Measurements from ENCODE around the gene LRP1B.

LRP1B gene

GRCh38 chr2:140201572-140201971, 1929.2 kb downstream of the LRP1B start:
- no peak for DNase-seq
- Histone ChIP-seq H2AK5ac (ENCODE audit: low read length) (no peak overlapping the region), H3K4me1 (ENCODE audit: control insufficient read depth, low read depth, low read length) (no peaks in the 10 kb centered on the region), H2BK15ac (replicated peaks; ENCODE audit: low read depth) (no peak overlapping the region), H3K4me2 (ENCODE audit: low read length) (no peak overlapping the region), H3K9ac (ENCODE audit: low read length) (no peak overlapping the region), H3K18ac (ENCODE audit: low read length) (no peak overlapping the region), H3K27ac (ENCODE audit: low read depth, low read length) (no peak overlapping the region), H3K79me1 (ENCODE audit: low read length) (no peaks in the 10 kb centered on the region), H3K56ac (ENCODE audit: low read length) (no peak overlapping the region), H3K4ac (ENCODE audit: low read depth, low read length) (no peak overlapping the region), H3K23ac (ENCODE audit: low read length) (no peak overlapping the region), H2BK120ac (ENCODE audit: low read depth, low read length) (no peak overlapping the region), H3K27me3 (ENCODE audit: insufficient read depth, low read length, poor library complexity) (no peaks in the 10 kb centered on the region), H3K4me3 (ENCODE audit: low read length) (no peak overlapping the region), H4K8ac (ENCODE audit: low read depth, low read length) (no peak overlapping the region), H3K36me3 (ENCODE audit: control insufficient read depth, insufficient read depth, low read length) (no peaks in the 10 kb centered on the region), H2BK5ac (ENCODE audit: low read length) (no peak overlapping the region), H3K79me2 (ENCODE audit: control insufficient read depth, insufficient read depth, low read length) (no peaks in the 10 kb centered on the region), H4K5ac (ENCODE audit: low read length) (no peak overlapping the region)
- WGBS (ENCODE audit: extremely low coverage, insufficient coverage, low lambda C conversion rate) = no CpG with 5 or more reads among the region's 2 CpGs

- H3K4ac ChIP-seq (ENCODE audit: low read depth, low read length) = no peak overlapping the region
- H3K18ac ChIP-seq (ENCODE audit: low read length) = no peak overlapping the region
- no peak overlapping the region for H4K5ac ChIP-seq (ENCODE audit: low read length)
- no peak overlapping the region for H2BK15ac ChIP-seq (replicated peaks; ENCODE audit: low read depth)
- H3K4me2 ChIP-seq (ENCODE audit: low read length) = no peak overlapping the region
- H3K4me3 ChIP-seq (ENCODE audit: low read length) = no peak overlapping the region
- no peaks in the 10 kb centered on the region for H3K36me3 ChIP-seq (ENCODE audit: control insufficient read depth, insufficient read depth, low read length)
- no peak overlapping the region for H4K8ac ChIP-seq (ENCODE audit: low read depth, low read length)
- no peak for DNase-seq
- no peaks in the 10 kb centered on the region for H3K27me3 ChIP-seq (ENCODE audit: insufficient read depth, low read length, poor library complexity)
- no peak overlapping the region for H3K56ac ChIP-seq (ENCODE audit: low read length)
- no peaks in the 10 kb centered on the region for H3K79me1 ChIP-seq (ENCODE audit: low read length)
- H3K4me1 ChIP-seq (ENCODE audit: control insufficient read depth, low read depth, low read length) = no peaks in the 10 kb centered on the region
- no peaks in the 10 kb centered on the region for H3K79me2 ChIP-seq (ENCODE audit: control insufficient read depth, insufficient read depth, low read length)
- no peak overlapping the region for H2BK5ac ChIP-seq (ENCODE audit: low read length)
- no CpG with 5 or more reads among the region's 2 CpGs for WGBS (ENCODE audit: extremely low coverage, insufficient coverage, low lambda C conversion rate)
- H3K9ac ChIP-seq (ENCODE audit: low read length) = no peak overlapping the region
- H2AK5ac ChIP-seq (ENCODE audit: low read length) = no peak overlapping the region
- H3K27ac ChIP-seq (ENCODE audit: low read depth, low read length) = no peak overlapping the region
- H2BK120ac ChIP-seq (ENCODE audit: low read depth, low read length) = no peak overlapping the region
- no peak overlapping the region for H3K23ac ChIP-seq (ENCODE audit: low read length)
These were observed 1930.1 kb downstream of the LRP1B start for GRCh38 chr2:140200764-140201163.

GRCh38 chr2:140200307-140200706, 1930.5 kb downstream of the LRP1B start:
- DNase-seq = no peak
- Histone ChIP-seq H3K79me2 (ENCODE audit: control insufficient read depth, insufficient read depth, low read length) (no peaks in the 10 kb centered on the region), H2BK15ac (replicated peaks; ENCODE audit: low read depth) (no peak overlapping the region), H2BK120ac (ENCODE audit: low read depth, low read length) (no peak overlapping the region), H3K56ac (ENCODE audit: low read length) (no peak overlapping the region), H3K23ac (ENCODE audit: low read length) (no peak overlapping the region), H3K4me1 (ENCODE audit: control insufficient read depth, low read depth, low read length) (no peaks in the 10 kb centered on the region), H3K4me2 (ENCODE audit: low read length) (no peak overlapping the region), H3K9ac (ENCODE audit: low read length) (no peak overlapping the region), H3K4ac (ENCODE audit: low read depth, low read length) (no peak overlapping the region), H4K8ac (ENCODE audit: low read depth, low read length) (no peak overlapping the region), H3K79me1 (ENCODE audit: low read length) (no peaks in the 10 kb centered on the region), H3K27ac (ENCODE audit: low read depth, low read length) (no peak overlapping the region), H4K5ac (ENCODE audit: low read length) (no peak overlapping the region), H3K36me3 (ENCODE audit: control insufficient read depth, insufficient read depth, low read length) (no peaks in the 10 kb centered on the region), H3K18ac (ENCODE audit: low read length) (no peak overlapping the region), H3K27me3 (ENCODE audit: insufficient read depth, low read length, poor library complexity) (no peaks in the 10 kb centered on the region), H2AK5ac (ENCODE audit: low read length) (no peak overlapping the region), H2BK5ac (ENCODE audit: low read length) (no peak overlapping the region), H3K4me3 (ENCODE audit: low read length) (no peak overlapping the region)
- WGBS (ENCODE audit: extremely low coverage, insufficient coverage, low lambda C conversion rate) = no CpG with 5 or more reads among the region's 1 CpG

DNA sequence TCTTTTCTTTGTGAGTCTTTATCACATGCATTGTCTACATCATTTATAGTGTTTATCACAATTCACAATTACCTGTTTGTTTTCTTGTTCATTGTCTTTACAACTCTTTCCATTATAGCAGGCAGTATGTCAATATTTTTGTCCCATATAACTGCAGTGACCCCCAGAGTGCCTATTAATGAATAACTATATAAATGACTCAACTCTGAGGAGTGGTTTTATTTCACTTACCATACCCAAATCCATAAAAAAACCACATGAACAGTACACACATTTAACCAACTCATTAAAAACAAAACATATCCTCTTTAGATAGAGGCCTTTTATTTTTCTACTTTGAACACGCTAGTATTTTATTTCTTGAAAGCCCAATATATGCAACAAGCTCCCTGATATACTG, 1931.5 kb downstream of the LRP1B start:
- no CpG with 5 or more reads among the region's 1 CpG for WGBS (ENCODE audit: extremely low coverage, insufficient coverage, low lambda C conversion rate)
- Histone ChIP-seq H3K4me3 (ENCODE audit: low read length) (no peak overlapping the region), H2BK5ac (ENCODE audit: low read length) (no peak overlapping the region), H3K79me2 (ENCODE audit: control insufficient read depth, insufficient read depth, low read length) (no peaks in the 10 kb centered on the region), H3K23ac (ENCODE audit: low read length) (no peak overlapping the region), H2BK15ac (replicated peaks; ENCODE audit: low read depth) (no peak overlapping the region), H3K27me3 (ENCODE audit: insufficient read depth, low read length, poor library complexity) (no peaks in the 10 kb centered on the region), H4K5ac (ENCODE audit: low read length) (no peak overlapping the region), H3K9ac (ENCODE audit: low read length) (no peak overlapping the region), H2AK5ac (ENCODE audit: low read length) (no peak overlapping the region), H4K8ac (ENCODE audit: low read depth, low read length) (no peak overlapping the region), H3K27ac (ENCODE audit: low read depth, low read length) (no peak overlapping the region), H3K56ac (ENCODE audit: low read length) (no peak overlapping the region), H3K18ac (ENCODE audit: low read length) (no peak overlapping the region), H3K4me1 (ENCODE audit: control insufficient read depth, low read depth, low read length) (no peaks in the 10 kb centered on the region), H2BK120ac (ENCODE audit: low read depth, low read length) (no peak overlapping the region), H3K36me3 (ENCODE audit: control insufficient read depth, insufficient read depth, low read length) (no peaks in the 10 kb centered on the region), H3K4me2 (ENCODE audit: low read length) (no peak overlapping the region), H3K79me1 (ENCODE audit: low read length) (no peaks in the 10 kb centered on the region), H3K4ac (ENCODE audit: low read depth, low read length) (no peak overlapping the region)
- no peak for DNase-seq

DNA sequence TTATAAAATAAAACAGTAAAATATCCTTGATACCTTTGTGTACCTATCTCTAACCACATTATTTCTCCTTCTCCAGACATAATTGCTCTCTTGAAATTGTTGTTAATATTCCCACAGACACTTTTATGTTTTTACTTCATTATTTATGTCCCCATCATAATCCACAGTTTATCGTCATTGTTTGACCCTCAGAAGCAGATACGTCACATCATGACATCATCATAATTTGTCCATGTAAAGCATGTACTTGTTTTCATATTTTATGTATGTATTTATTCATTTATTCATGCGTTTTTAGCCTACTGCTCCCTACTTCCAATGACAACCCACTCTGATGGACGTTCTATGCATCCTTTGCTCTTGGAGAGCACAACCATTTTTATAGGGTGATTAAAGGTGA, 1943.7 kb downstream of the LRP1B start:
- Histone ChIP-seq H4K8ac (ENCODE audit: low read depth, low read length) (no peak overlapping the region), H2BK5ac (ENCODE audit: low read length) (no peak overlapping the region), H3K4me1 (ENCODE audit: control insufficient read depth, low read depth, low read length) (no peaks in the 10 kb centered on the region), H2AK5ac (ENCODE audit: low read length) (no peak overlapping the region), H3K4me2 (ENCODE audit: low read length) (no peak overlapping the region), H3K79me1 (ENCODE audit: low read length) (no peaks in the 10 kb centered on the region), H3K18ac (ENCODE audit: low read length) (no peak overlapping the region), H3K4ac (ENCODE audit: low read depth, low read length) (no peak overlapping the region), H3K56ac (ENCODE audit: low read length) (no peak overlapping the region), H2BK15ac (replicated peaks; ENCODE audit: low read depth) (no peak overlapping the region), H2BK120ac (ENCODE audit: low read depth, low read length) (no peak overlapping the region), H3K79me2 (ENCODE audit: control insufficient read depth, insufficient read depth, low read length) (no peaks in the 10 kb centered on the region), H3K27ac (ENCODE audit: low read depth, low read length) (no peak overlapping the region), H4K5ac (ENCODE audit: low read length) (no peak overlapping the region), H3K23ac (ENCODE audit: low read length) (no peak overlapping the region), H3K4me3 (ENCODE audit: low read length) (no peak overlapping the region), H3K9ac (ENCODE audit: low read length) (no peak overlapping the region), H3K36me3 (ENCODE audit: control insufficient read depth, insufficient read depth, low read length) (no peaks in the 10 kb centered on the region), H3K27me3 (ENCODE audit: insufficient read depth, low read length, poor library complexity) (no peaks in the 10 kb centered on the region)
- no CpG with 5 or more reads among the region's 4 CpGs for WGBS (ENCODE audit: extremely low coverage, insufficient coverage, low lambda C conversion rate)
- no peak for DNase-seq

DNA sequence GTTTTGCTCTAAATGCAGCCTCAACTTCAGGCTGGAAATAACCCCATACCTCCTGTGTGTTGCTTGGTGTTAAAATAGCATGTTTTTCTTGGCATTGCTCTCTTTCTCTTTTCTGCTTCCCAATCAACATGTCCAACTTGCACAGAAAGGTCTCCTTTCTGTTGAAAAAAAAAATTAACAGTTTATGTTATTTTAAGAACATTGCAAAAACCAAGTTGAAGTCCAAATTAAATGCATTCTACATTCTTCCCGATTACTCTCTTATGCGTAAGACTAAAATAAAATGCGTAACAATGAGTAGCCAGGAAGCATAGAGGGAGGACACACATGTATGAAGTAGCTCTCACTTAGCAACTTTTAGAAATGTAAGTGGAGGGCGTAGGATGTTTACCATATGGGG, 1944.5 kb downstream of the LRP1B start:
- no peak overlapping the region for H3K4me2 ChIP-seq (ENCODE audit: low read length)
- H3K9ac ChIP-seq (ENCODE audit: low read length) = no peak overlapping the region
- no peak for DNase-seq
- no peak overlapping the region for H2BK15ac ChIP-seq (replicated peaks; ENCODE audit: low read depth)
- H4K5ac ChIP-seq (ENCODE audit: low read length) = no peak overlapping the region
- no CpG with 5 or more reads among the region's 4 CpGs for WGBS (ENCODE audit: extremely low coverage, insufficient coverage, low lambda C conversion rate)
- H3K79me1 ChIP-seq (ENCODE audit: low read length) = no peaks in the 10 kb centered on the region
- no peaks in the 10 kb centered on the region for H3K36me3 ChIP-seq (ENCODE audit: control insufficient read depth, insufficient read depth, low read length)
- no peak overlapping the region for H3K4ac ChIP-seq (ENCODE audit: low read depth, low read length)
- no peaks in the 10 kb centered on the region for H3K79me2 ChIP-seq (ENCODE audit: control insufficient read depth, insufficient read depth, low read length)
- no peak overlapping the region for H2BK120ac ChIP-seq (ENCODE audit: low read depth, low read length)
- H4K8ac ChIP-seq (ENCODE audit: low read depth, low read length) = no peak overlapping the region
- H3K4me1 ChIP-seq (ENCODE audit: control insufficient read depth, low read depth, low read length) = no peaks in the 10 kb centered on the region
- no peak overlapping the region for H2BK5ac ChIP-seq (ENCODE audit: low read length)
- H2AK5ac ChIP-seq (ENCODE audit: low read length) = no peak overlapping the region
- H3K23ac ChIP-seq (ENCODE audit: low read length) = no peak overlapping the region
- H3K56ac ChIP-seq (ENCODE audit: low read length) = no peak overlapping the region
- no peak overlapping the region for H3K27ac ChIP-seq (ENCODE audit: low read depth, low read length)
- no peak overlapping the region for H3K4me3 ChIP-seq (ENCODE audit: low read length)
- H3K27me3 ChIP-seq (ENCODE audit: insufficient read depth, low read length, poor library complexity) = no peaks in the 10 kb centered on the region
- no peak overlapping the region for H3K18ac ChIP-seq (ENCODE audit: low read length)
